Type B pancreatic cell (in vitro differentiated cells): ENCODE measurements around the gene KLF17. TPM values are rescaled to one million over a fixed set of nuclear protein-coding genes. Genes with fewer than 3 reads are reported as not detected.

ENCODE experiments used
- DNase-seq: peaks from one replicate; pipeline ENCODE4 v3.0.0; 2021; ENCODE audit warnings: mixed read lengths; ENCODE audit not compliant: unreplicated experiment; ENCODE audit errors: extremely low spot score
- H3K27ac Mint-ChIP-seq: 2 replicates; pipeline ENCODE4 v1.8.0; 2021; ENCODE audit warnings: mild to moderate bottlenecking, mixed read lengths
- H3K27me3 Mint-ChIP-seq: 2 replicates; pipeline ENCODE4 v1.8.0; 2021; ENCODE audit warnings: mixed read lengths
- H3K36me3 Mint-ChIP-seq: 2 replicates; pipeline ENCODE4 v1.8.0; 2021; ENCODE audit warnings: mixed read lengths
- H3K4me1 Mint-ChIP-seq: one replicate; pipeline ENCODE4 v1.8.0; 2021; ENCODE audit warnings: mixed read lengths; ENCODE audit not compliant: unreplicated experiment
- H3K4me3 Mint-ChIP-seq: 2 replicates; pipeline ENCODE4 v1.8.0; 2021; ENCODE audit warnings: mild to moderate bottlenecking, mixed read lengths
- H3K9me3 Mint-ChIP-seq: 2 replicates; pipeline ENCODE4 v1.8.0; 2021; ENCODE audit warnings: mixed read lengths
- total RNA-seq: library from RNA; stranded (reverse); gene quantifications from 2 replicates; pipeline ENCODE4 v1.2.1, GENCODE V29; 2021; ENCODE audit warnings: low replicate concordance
- TF ChIP-seq, protein P1 (sequence below): fragments of 200-600 bp; sonication (generic); conservative IDR thresholded peaks from 2 replicates; pipeline ENCODE4 v1.5.0; 2021; ENCODE audit warnings: antibody characterized with exemption, mild to moderate bottlenecking

The KLF17 gene
- total RNA-seq, 1 donor from 2014 or later: not detected

DNA sequence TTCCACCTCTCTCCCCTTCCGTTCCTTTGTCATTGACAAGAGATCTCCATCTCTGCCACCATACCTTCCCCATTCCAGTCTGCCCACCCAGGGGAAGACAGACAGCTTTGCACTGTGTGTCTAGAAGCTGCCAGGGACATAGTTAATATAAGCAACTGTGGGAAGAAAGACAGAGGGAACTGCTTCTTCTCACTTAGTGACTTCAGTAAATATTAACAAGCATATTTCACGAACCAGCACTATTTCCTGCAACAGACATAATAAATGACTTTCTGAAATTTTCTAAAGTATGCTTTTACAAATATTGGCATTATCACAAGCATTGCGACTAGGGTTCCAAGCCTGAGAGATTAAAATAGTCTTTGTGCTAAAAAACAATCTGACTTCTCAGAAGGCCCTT, 44.2 kb upstream of the KLF17 start:
- no peak for DNase-seq
- peaks cover 16% of the 10 kb centered on the region for H3K27me3 Mint-ChIP-seq
- H3K36me3 Mint-ChIP-seq: no peaks in the 10 kb centered on the region
- H3K4me1 Mint-ChIP-seq: peaks cover 26% of the 10 kb centered on the region
- H3K27ac Mint-ChIP-seq: no peak overlapping the region
- TF ChIP-seq, protein P1, sequence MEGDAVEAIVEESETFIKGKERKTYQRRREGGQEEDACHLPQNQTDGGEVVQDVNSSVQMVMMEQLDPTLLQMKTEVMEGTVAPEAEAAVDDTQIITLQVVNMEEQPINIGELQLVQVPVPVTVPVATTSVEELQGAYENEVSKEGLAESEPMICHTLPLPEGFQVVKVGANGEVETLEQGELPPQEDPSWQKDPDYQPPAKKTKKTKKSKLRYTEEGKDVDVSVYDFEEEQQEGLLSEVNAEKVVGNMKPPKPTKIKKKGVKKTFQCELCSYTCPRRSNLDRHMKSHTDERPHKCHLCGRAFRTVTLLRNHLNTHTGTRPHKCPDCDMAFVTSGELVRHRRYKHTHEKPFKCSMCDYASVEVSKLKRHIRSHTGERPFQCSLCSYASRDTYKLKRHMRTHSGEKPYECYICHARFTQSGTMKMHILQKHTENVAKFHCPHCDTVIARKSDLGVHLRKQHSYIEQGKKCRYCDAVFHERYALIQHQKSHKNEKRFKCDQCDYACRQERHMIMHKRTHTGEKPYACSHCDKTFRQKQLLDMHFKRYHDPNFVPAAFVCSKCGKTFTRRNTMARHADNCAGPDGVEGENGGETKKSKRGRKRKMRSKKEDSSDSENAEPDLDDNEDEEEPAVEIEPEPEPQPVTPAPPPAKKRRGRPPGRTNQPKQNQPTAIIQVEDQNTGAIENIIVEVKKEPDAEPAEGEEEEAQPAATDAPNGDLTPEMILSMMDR: no peak
- no peak overlapping the region for H3K4me3 Mint-ChIP-seq
- no peaks in the 10 kb centered on the region for H3K9me3 Mint-ChIP-seq

DNA sequence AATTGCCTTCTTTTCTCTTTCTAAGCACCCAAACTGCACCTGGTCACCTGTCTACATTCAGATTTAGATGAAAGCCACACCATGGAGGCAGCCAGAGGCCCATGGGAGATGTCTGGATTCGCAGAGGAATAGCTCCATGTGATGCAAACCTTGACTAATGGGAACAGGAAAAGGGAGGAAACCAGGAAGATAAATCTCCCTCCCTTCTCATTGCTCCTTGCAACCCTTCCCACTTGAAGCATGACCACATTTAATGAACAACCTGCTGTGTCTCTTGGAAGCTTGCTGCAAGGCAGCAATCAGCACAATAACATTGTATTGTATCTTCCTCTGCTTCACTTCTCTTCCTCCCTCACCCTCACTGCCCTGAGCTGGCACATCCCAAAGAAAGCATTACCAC, 42.6 kb upstream of the KLF17 start:
- H3K27ac Mint-ChIP-seq: no peak overlapping the region

DNA sequence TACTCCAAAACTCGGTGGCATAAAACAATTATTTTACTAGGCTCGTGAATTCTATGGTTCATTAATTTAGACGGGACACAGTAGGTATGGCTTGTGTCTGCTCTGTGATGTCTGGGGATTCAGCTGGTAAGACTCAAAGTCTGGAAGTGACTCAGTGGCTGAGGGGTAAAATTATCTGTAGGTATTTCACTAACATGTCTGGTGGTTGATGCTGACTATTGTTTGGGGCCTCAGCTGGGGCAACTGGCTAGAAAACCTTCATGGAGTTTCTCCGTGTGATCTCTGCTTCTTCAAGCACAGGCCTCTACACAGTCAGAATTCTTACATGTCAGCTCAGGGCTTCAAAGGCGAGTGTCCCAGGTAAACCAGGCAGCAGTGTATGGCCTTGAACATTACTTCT, 41.2 kb upstream of the KLF17 start:
- Mint-ChIP-seq H3K4me1 (peaks cover 19% of the 10 kb centered on the region), H3K36me3 (no peaks in the 10 kb centered on the region), H3K27ac (no peak overlapping the region), H3K9me3 (no peaks in the 10 kb centered on the region), H3K27me3 (peaks cover 13% of the 10 kb centered on the region), H3K4me3 (no peak overlapping the region)
- TF ChIP-seq, protein P1: no peak
- DNase-seq: no peak

More for the DNA sequence above, 42.6 kb upstream of the KLF17 start:
- Mint-ChIP-seq H3K4me3 (no peak overlapping the region), H3K9me3 (no peaks in the 10 kb centered on the region), H3K4me1 (peaks cover 24% of the 10 kb centered on the region), H3K27me3 (peaks cover 14% of the 10 kb centered on the region), H3K36me3 (no peaks in the 10 kb centered on the region)
- TF ChIP-seq, protein P1: no peak
- no peak for DNase-seq

DNA sequence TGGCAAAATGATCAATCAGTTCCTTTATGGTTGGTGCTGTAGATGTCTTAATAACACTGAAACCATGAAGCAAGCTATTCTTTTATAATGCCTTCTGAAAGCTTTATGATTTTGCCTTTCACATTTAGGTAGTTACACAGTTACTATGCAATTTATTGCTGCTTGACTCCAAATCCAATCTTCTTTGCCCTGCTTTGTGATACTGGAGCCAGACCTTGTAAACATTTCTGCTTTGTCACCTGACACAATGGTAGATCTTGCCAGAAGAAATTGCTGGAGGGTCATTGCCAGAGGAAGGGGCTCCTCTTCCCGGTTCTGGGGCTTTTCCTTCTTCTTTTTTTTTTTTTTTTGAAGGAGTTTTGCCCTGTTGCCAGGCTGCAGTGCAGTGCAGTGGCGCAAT, 40.5 kb upstream of the KLF17 start:
- DNase-seq: no peak
- TF ChIP-seq, protein P1: no peak
- H3K27ac Mint-ChIP-seq: no peak overlapping the region
- H3K9me3 Mint-ChIP-seq: no peaks in the 10 kb centered on the region
- peaks cover 19% of the 10 kb centered on the region for H3K4me1 Mint-ChIP-seq
- H3K4me3 Mint-ChIP-seq: no peak overlapping the region
- H3K36me3 Mint-ChIP-seq: no peaks in the 10 kb centered on the region
- peaks cover 13% of the 10 kb centered on the region for H3K27me3 Mint-ChIP-seq

DNA sequence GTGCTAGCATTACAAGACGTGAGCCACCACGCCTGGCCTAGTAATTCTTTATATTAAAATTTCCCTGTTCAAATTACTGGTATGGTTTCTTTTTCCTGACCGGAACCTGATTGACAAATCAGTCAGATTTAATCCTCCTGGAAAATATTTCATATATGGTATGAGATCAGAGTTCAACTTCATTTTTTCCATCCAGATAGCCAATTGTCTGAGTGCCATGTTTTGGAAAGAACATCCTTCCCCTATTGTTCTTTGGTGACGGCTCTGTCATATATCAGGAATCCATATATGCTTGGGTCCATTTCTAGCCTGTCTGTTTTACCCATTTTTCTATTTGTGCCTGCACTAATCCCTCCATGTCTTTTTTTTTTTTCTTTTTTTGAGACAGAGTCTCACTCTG, 39.1 kb upstream of the KLF17 start:
- Mint-ChIP-seq H3K9me3 (no peaks in the 10 kb centered on the region), H3K27me3 (peaks cover 7% of the 10 kb centered on the region), H3K4me3 (no peak overlapping the region), H3K4me1 (peaks cover 19% of the 10 kb centered on the region), H3K27ac (no peak overlapping the region), H3K36me3 (no peaks in the 10 kb centered on the region)
- TF ChIP-seq, protein P1: no peak
- no peak for DNase-seq

DNA sequence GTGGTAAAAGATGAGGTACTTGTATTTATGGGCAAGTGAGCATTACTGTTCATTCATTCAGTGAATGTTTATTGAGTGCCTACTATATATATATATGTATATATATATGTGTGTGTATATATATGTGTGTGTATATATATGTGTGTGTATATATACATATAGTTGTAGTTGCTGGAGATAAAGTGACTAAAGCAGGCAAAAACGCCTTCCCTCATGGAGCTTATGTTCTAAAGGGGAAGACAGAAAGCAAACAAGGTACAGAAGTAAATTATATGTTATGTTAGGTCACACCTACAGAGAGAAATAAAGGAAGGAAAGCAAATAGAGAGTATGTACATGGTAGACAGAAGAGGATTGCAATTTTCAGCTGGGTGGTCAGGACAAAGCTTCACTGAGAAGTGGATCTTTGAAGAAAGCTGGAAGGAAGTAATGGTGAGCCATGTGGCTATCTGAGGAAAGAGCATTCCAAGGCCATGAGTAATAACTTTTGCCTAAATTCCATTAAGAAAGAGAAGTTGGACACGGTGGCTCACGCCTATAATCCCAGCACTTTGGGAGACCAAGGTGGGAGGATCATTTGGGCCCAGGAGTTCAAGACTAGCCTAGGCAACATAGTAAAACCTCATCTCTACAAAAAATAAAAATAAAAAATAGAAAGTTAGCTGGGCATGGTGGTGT, 33.5 kb upstream of the KLF17 start:
- peaks cover 6% of the 10 kb centered on the region for H3K27me3 Mint-ChIP-seq
- no peaks in the 10 kb centered on the region for H3K9me3 Mint-ChIP-seq
- TF ChIP-seq, protein P1: no peak
- no peak overlapping the region for H3K4me3 Mint-ChIP-seq
- no peak for DNase-seq
- no peak overlapping the region for H3K27ac Mint-ChIP-seq
- H3K4me1 Mint-ChIP-seq: peaks cover 15% of the 10 kb centered on the region
- H3K36me3 Mint-ChIP-seq: no peaks in the 10 kb centered on the region
